ENCODE results near the gene BNIPL. TPM values are rescaled to one million over a fixed set of nuclear protein-coding genes. Genes with fewer than 3 reads are reported as not detected.

Gene BNIPL
- total and polyA plus RNA-seq, 2 of the 8 experiments (the other 6 are each of a cell fraction or from before 2014, with no cell fraction given) = 2.4 to 3.3 TPM

Small RNAs within 50 kb of the gene (small RNA-seq; reads per million reads assigned to genes)
- gene RNU6-884P (ENCODE audit: insufficient read depth) = not detected

Other genes starting within 250 kb of the BNIPL start
- gene CTSK, start 228.3 kb upstream of the BNIPL start, total RNA-seq (2021; fragmentation: NEBNext Ultra II Directional; extraction: Animal tissue kit (Norgen Biotek cat#: 25700)) = 2.7 and 2.8 TPM in 2 replicates
- gene CTSK, start 228.3 kb upstream of the BNIPL start, polyA plus RNA-seq (2011; rRNA removed) = 2.0 and 4.2 TPM in 2 replicates
- gene ARNT, start 160.0 kb upstream of the BNIPL start, total RNA-seq (2021; fragmentation: NEBNext Ultra II Directional; extraction: Animal tissue kit (Norgen Biotek cat#: 25700)) = 28.5 and 29.4 TPM in 2 replicates
- gene ARNT, start 160.0 kb upstream of the BNIPL start, polyA plus RNA-seq (2011; rRNA removed) = 18.6 and 19.0 TPM in 2 replicates
- not detected in 2 replicates for gene CTXND2, start 149.4 kb upstream of the BNIPL start, total RNA-seq (2021; fragmentation: NEBNext Ultra II Directional; extraction: Animal tissue kit (Norgen Biotek cat#: 25700))
- gene CTXND2, start 149.4 kb upstream of the BNIPL start, polyA plus RNA-seq (2011; rRNA removed) = not detected in 2 replicates
- 48.8 and 49.9 TPM in 2 replicates for gene SETDB1, start 110.2 kb upstream of the BNIPL start, total RNA-seq (2021; fragmentation: NEBNext Ultra II Directional; extraction: Animal tissue kit (Norgen Biotek cat#: 25700))
- 26.9 and 27.5 TPM in 2 replicates for gene SETDB1, start 110.2 kb upstream of the BNIPL start, polyA plus RNA-seq (2011; rRNA removed)
- gene CERS2, start 61.8 kb upstream of the BNIPL start, total RNA-seq (2021; fragmentation: NEBNext Ultra II Directional; extraction: Animal tissue kit (Norgen Biotek cat#: 25700)) = 237 and 241 TPM in 2 replicates
- gene CERS2, start 61.8 kb upstream of the BNIPL start, polyA plus RNA-seq (2011; rRNA removed) = 153 and 216 TPM in 2 replicates
- 1.5 and 1.8 TPM in 2 replicates for gene ANXA9, start 54.3 kb upstream of the BNIPL start, total RNA-seq (2021; fragmentation: NEBNext Ultra II Directional; extraction: Animal tissue kit (Norgen Biotek cat#: 25700))
- 3.3 and 3.5 TPM in 2 replicates for gene ANXA9, start 54.3 kb upstream of the BNIPL start, polyA plus RNA-seq (2011; rRNA removed)
- 10.6 and 11.4 TPM in 2 replicates for gene MINDY1, start 29.7 kb upstream of the BNIPL start, total RNA-seq (2021; fragmentation: NEBNext Ultra II Directional; extraction: Animal tissue kit (Norgen Biotek cat#: 25700))
- gene MINDY1, start 29.7 kb upstream of the BNIPL start, polyA plus RNA-seq (2011; rRNA removed) = 10.3 and 11.5 TPM in 2 replicates
- 27.5 and 32.8 TPM in 2 replicates for gene PRUNE1, start 28.1 kb upstream of the BNIPL start, total RNA-seq (2021; fragmentation: NEBNext Ultra II Directional; extraction: Animal tissue kit (Norgen Biotek cat#: 25700))
- 42.8 and 54.2 TPM in 2 replicates for gene PRUNE1, start 28.1 kb upstream of the BNIPL start, polyA plus RNA-seq (2011; rRNA removed)
- 3.0 and 5.0 TPM in 2 replicates for gene C1orf56, start 11.2 kb downstream of the BNIPL start, total RNA-seq (2021; fragmentation: NEBNext Ultra II Directional; extraction: Animal tissue kit (Norgen Biotek cat#: 25700))
- 3.4 and 5.6 TPM in 2 replicates for gene C1orf56, start 11.2 kb downstream of the BNIPL start, polyA plus RNA-seq (2011; rRNA removed)
- gene CDC42SE1, start 23.0 kb downstream of the BNIPL start, total RNA-seq (2021; fragmentation: NEBNext Ultra II Directional; extraction: Animal tissue kit (Norgen Biotek cat#: 25700)) = 67.8 and 74.1 TPM in 2 replicates
- 29.0 and 30.5 TPM in 2 replicates for gene CDC42SE1, start 23.0 kb downstream of the BNIPL start, polyA plus RNA-seq (2011; rRNA removed)
- gene MLLT11, start 23.8 kb downstream of the BNIPL start, total RNA-seq (2021; fragmentation: NEBNext Ultra II Directional; extraction: Animal tissue kit (Norgen Biotek cat#: 25700)) = 18.1 and 19.2 TPM in 2 replicates
- gene MLLT11, start 23.8 kb downstream of the BNIPL start, polyA plus RNA-seq (2011; rRNA removed) = 10.2 and 13.7 TPM in 2 replicates
- 1.9 and 2.4 TPM in 2 replicates for gene GABPB2, start 34.2 kb downstream of the BNIPL start, total RNA-seq (2021; fragmentation: NEBNext Ultra II Directional; extraction: Animal tissue kit (Norgen Biotek cat#: 25700))
- gene GABPB2, start 34.2 kb downstream of the BNIPL start, polyA plus RNA-seq (2011; rRNA removed) = 1.4 and 1.8 TPM in 2 replicates
- 15.7 and 17.5 TPM in 2 replicates for gene SEMA6C, start 110.0 kb downstream of the BNIPL start, total RNA-seq (2021; fragmentation: NEBNext Ultra II Directional; extraction: Animal tissue kit (Norgen Biotek cat#: 25700))
- gene SEMA6C, start 110.0 kb downstream of the BNIPL start, polyA plus RNA-seq (2011; rRNA removed) = 12.2 and 22.7 TPM in 2 replicates
- not detected in 2 replicates for gene TNFAIP8L2, start 120.1 kb downstream of the BNIPL start, total RNA-seq (2021; fragmentation: NEBNext Ultra II Directional; extraction: Animal tissue kit (Norgen Biotek cat#: 25700))
- gene TNFAIP8L2, start 120.1 kb downstream of the BNIPL start, polyA plus RNA-seq (2011; rRNA removed) = not detected in 2 replicates
- 4.9 and 6.0 TPM in 2 replicates for gene LYSMD1, start 129.3 kb downstream of the BNIPL start, total RNA-seq (2021; fragmentation: NEBNext Ultra II Directional; extraction: Animal tissue kit (Norgen Biotek cat#: 25700))
- 2.4 and 2.5 TPM in 2 replicates for gene LYSMD1, start 129.3 kb downstream of the BNIPL start, polyA plus RNA-seq (2011; rRNA removed)
- 44.5 and 46.2 TPM in 2 replicates for gene SCNM1, start 129.6 kb downstream of the BNIPL start, total RNA-seq (2021; fragmentation: NEBNext Ultra II Directional; extraction: Animal tissue kit (Norgen Biotek cat#: 25700))
- 13.6 and 17.3 TPM in 2 replicates for gene SCNM1, start 129.6 kb downstream of the BNIPL start, polyA plus RNA-seq (2011; rRNA removed)
- gene TMOD4, start 139.4 kb downstream of the BNIPL start, total RNA-seq (2021; fragmentation: NEBNext Ultra II Directional; extraction: Animal tissue kit (Norgen Biotek cat#: 25700)) = not detected in 2 replicates
- gene TMOD4, start 139.4 kb downstream of the BNIPL start, polyA plus RNA-seq (2011; rRNA removed) = 0.42 and 0.63 TPM in 2 replicates
- 114 and 121 TPM in 2 replicates for gene VPS72, start 153.6 kb downstream of the BNIPL start, total RNA-seq (2021; fragmentation: NEBNext Ultra II Directional; extraction: Animal tissue kit (Norgen Biotek cat#: 25700))
- gene VPS72, start 153.6 kb downstream of the BNIPL start, polyA plus RNA-seq (2011; rRNA removed) = 86.6 and 86.8 TPM in 2 replicates
- gene PIP5K1A, start 162.0 kb downstream of the BNIPL start, total RNA-seq (2021; fragmentation: NEBNext Ultra II Directional; extraction: Animal tissue kit (Norgen Biotek cat#: 25700)) = 72.5 and 87.5 TPM in 2 replicates
- gene PIP5K1A, start 162.0 kb downstream of the BNIPL start, polyA plus RNA-seq (2011; rRNA removed) = 96.0 and 105 TPM in 2 replicates
- gene PSMD4, start 218.1 kb downstream of the BNIPL start, total RNA-seq (2021; fragmentation: NEBNext Ultra II Directional; extraction: Animal tissue kit (Norgen Biotek cat#: 25700)) = 216 and 226 TPM in 2 replicates
- 284 and 293 TPM in 2 replicates for gene PSMD4, start 218.1 kb downstream of the BNIPL start, polyA plus RNA-seq (2011; rRNA removed)
- 43.0 and 45.9 TPM in 2 replicates for gene ZNF687, start 245.7 kb downstream of the BNIPL start, total RNA-seq (2021; fragmentation: NEBNext Ultra II Directional; extraction: Animal tissue kit (Norgen Biotek cat#: 25700))
- 69.9 and 91.9 TPM in 2 replicates for gene ZNF687, start 245.7 kb downstream of the BNIPL start, polyA plus RNA-seq (2011; rRNA removed)

Measured in H1 (cell line).